Liver (tissue), 9 donors: ENCODE data around the gene ZNF410. TPM values are rescaled to one million over a fixed set of nuclear protein-coding genes. Genes with fewer than 3 reads are reported as not detected.

Experiments used
- DNase-seq: peaks from one replicate; pipeline ENCODE4 v3.0.0-alpha.2; 2017; ENCODE audit warnings: low spot score
- H3K27ac ChIP-seq, 2 donors: one replicate each; pipeline ENCODE4 v1.7.0; 2013; ENCODE audit warnings: inconsistent platforms in 2 of 2, low read length in 2 of 2, control low read depth in 1 of 2, low read depth in 1 of 2, mild to moderate bottlenecking in 1 of 2
- H3K27me3 ChIP-seq, 4 donors: one replicate each; pipeline versions ENCODE4 v1.6.1 to v1.7.0; 2013; ENCODE audit warnings: low read length in 3 of 4, inconsistent platforms in 1 of 4, mild to moderate bottlenecking in 1 of 4, moderate library complexity in 1 of 4; ENCODE audit not compliant: control insufficient read depth in 4 of 4, insufficient read depth in 4 of 4
- H3K36me3 ChIP-seq, 4 donors: one replicate each; pipeline versions ENCODE4 v1.6.1 to v1.7.0; 2013; ENCODE audit warnings: low read length in 3 of 4, mild to moderate bottlenecking in 3 of 4, low read depth in 1 of 4, moderate library complexity in 1 of 4; ENCODE audit not compliant: control insufficient read depth in 4 of 4, insufficient read depth in 3 of 4
- H3K4me1 ChIP-seq, 4 donors: one replicate each; pipeline versions ENCODE4 v1.6.1 to v1.7.0; 2013; ENCODE audit warnings: low read length in 3 of 4, mild to moderate bottlenecking in 3 of 4, moderate library complexity in 1 of 4; ENCODE audit not compliant: control insufficient read depth in 4 of 4, insufficient read depth in 4 of 4
- H3K4me3 ChIP-seq, 3 donors: one replicate each; pipeline versions ENCODE4 v1.6.1 to v1.7.0; 2013; ENCODE audit warnings: low read length in 3 of 3, control low read depth in 1 of 3, low read depth in 1 of 3, mild to moderate bottlenecking in 1 of 3
- H3K9ac ChIP-seq, 2 donors: one replicate each; pipeline ENCODE4 v1.7.0; 2013; ENCODE audit warnings: low read length in 2 of 2, mild to moderate bottlenecking in 2 of 2, moderate library complexity in 2 of 2, control low read depth in 1 of 2, low read depth in 1 of 2
- H3K9me3 ChIP-seq, 4 donors: one replicate each; pipeline versions ENCODE4 v1.6.1 to v1.7.0; 2013; ENCODE audit warnings: low read length in 3 of 4; ENCODE audit not compliant: control insufficient read depth in 4 of 4
- EGR1 ChIP-seq, 2 donors: IDR thresholded peaks; 2 replicates each; pipeline ENCODE4 v1.6.1; 2016 to 2018; ENCODE audit warnings: antibody characterized with exemption in 2 of 2, low read depth in 2 of 2
- FOXA1 ChIP-seq: IDR thresholded peaks from 2 replicates; pipeline ENCODE4 v1.6.1; 2016; ENCODE audit warnings: antibody characterized with exemption
- FOXA2 ChIP-seq: IDR thresholded peaks from 2 replicates; pipeline ENCODE4 v1.6.1; 2016; ENCODE audit warnings: antibody characterized with exemption
- GABPA ChIP-seq, 2 donors: IDR thresholded peaks in 1 of 2; conservative IDR thresholded peaks in 1 of 2; 2 replicates each; pipeline ENCODE4 v1.6.1; 2016; ENCODE audit warnings: antibody characterized with exemption in 2 of 2, mild to moderate bottlenecking in 1 of 2, moderate library complexity in 1 of 2
- HNF4A ChIP-seq, 2 donors: conservative IDR thresholded peaks; 2 replicates each; pipeline ENCODE4 v1.6.1; 2016; ENCODE audit warnings: antibody characterized with exemption in 2 of 2, mild to moderate bottlenecking in 2 of 2
- HNF4G ChIP-seq: IDR thresholded peaks from 2 replicates; pipeline ENCODE4 v1.6.1; 2016; ENCODE audit warnings: antibody characterized with exemption
- JUND ChIP-seq, 2 donors: IDR thresholded peaks; 2 replicates each; pipeline ENCODE4 v1.6.1; 2016; ENCODE audit warnings: antibody characterized with exemption in 2 of 2
- NR2F2 ChIP-seq: IDR thresholded peaks from 2 replicates; pipeline ENCODE4 v1.6.1; 2016; ENCODE audit warnings: antibody characterized with exemption
- RAD21 ChIP-seq, 2 donors: IDR thresholded peaks; 2 replicates each; pipeline ENCODE4 v1.6.1; 2016; ENCODE audit warnings: antibody characterized with exemption in 2 of 2, mild to moderate bottlenecking in 2 of 2
- RXRA ChIP-seq, 2 donors: IDR thresholded peaks; 2 replicates each; pipeline ENCODE4 v1.6.1; 2017 to 2018; ENCODE audit warnings: antibody characterized with exemption in 2 of 2, mild to moderate bottlenecking in 1 of 2
- SP1 ChIP-seq: IDR thresholded peaks from 2 replicates; pipeline ENCODE4 v1.6.1; 2018; ENCODE audit warnings: antibody characterized with exemption, mild to moderate bottlenecking
- TAF1 ChIP-seq: conservative IDR thresholded peaks from 2 replicates; pipeline ENCODE4 v1.6.1; 2016; ENCODE audit warnings: antibody characterized with exemption, mild to moderate bottlenecking
- YY1 ChIP-seq: IDR thresholded peaks from 2 replicates; pipeline ENCODE4 v1.6.1; 2016; ENCODE audit warnings: antibody characterized with exemption, mild to moderate bottlenecking
- WGBS: extraction: QIAGEN DNeasy Blood & Tissue Kit; methylation state at CpG from one replicate; pipeline ENCODE4 v1.1.7; 2013; 5-methylcytosine and 5-hydroxymethylcytosine counted together
- polyA plus RNA-seq, 2 donors: library from polyadenylated mRNA; stranded (reverse) in 1 of 2; unstranded in 1 of 2; fragments of 200-250 nt in 1 of 2; fragments of >200 nt in 1 of 2; fragmentation: Nextera tagmentation in 1 of 2; extraction: Ambion mirVana in 1 of 2; gene quantifications; one replicate each; pipeline versions ENCODE4 v1.2.1 to v1.2.3, GENCODE V29; 2013 to 2015
- total RNA-seq, 2 donors: library from RNA; depleted of rRNA; stranded (reverse); fragments of >200 nt; gene quantifications; one replicate each; pipeline ENCODE4 v1.2.3, GENCODE V29; 2014
- TF ChIP-seq, protein P1 (sequence below): fragments of 150-350 bp; IDR thresholded peaks from 2 replicates; pipeline ENCODE4 v1.5.1; 2017; ENCODE audit warnings: improper control_type of control experiment, low read depth, low read length; ENCODE audit not compliant: missing input control
- TF ChIP-seq, protein P2 (sequence below): IDR thresholded peaks from 2 replicates; pipeline ENCODE4 v1.6.1; 2016; ENCODE audit warnings: antibody characterized with exemption
- TF ChIP-seq, protein P3 (sequence below): IDR thresholded peaks from 2 replicates; pipeline ENCODE4 v1.6.1; 2016; ENCODE audit warnings: antibody characterized with exemption
- TF ChIP-seq, protein P4 (sequence below): IDR thresholded peaks from 2 replicates; pipeline ENCODE4 v1.6.1; 2016; ENCODE audit warnings: antibody characterized with exemption
- TF ChIP-seq, protein P5 (sequence below): IDR thresholded peaks from 2 replicates; pipeline ENCODE4 v1.6.1; 2016; ENCODE audit warnings: antibody characterized with exemption, mild to moderate bottlenecking
- donor health status: healthy.
- donor health status: healthy.
- donor health status: healthy.
- donor health status: healthy.
- donor health status: healthy.

ZNF410 gene
- total and polyA plus RNA-seq, 4 donors: 11.2 to 33.0 (median 21.6) TPM

DNA sequence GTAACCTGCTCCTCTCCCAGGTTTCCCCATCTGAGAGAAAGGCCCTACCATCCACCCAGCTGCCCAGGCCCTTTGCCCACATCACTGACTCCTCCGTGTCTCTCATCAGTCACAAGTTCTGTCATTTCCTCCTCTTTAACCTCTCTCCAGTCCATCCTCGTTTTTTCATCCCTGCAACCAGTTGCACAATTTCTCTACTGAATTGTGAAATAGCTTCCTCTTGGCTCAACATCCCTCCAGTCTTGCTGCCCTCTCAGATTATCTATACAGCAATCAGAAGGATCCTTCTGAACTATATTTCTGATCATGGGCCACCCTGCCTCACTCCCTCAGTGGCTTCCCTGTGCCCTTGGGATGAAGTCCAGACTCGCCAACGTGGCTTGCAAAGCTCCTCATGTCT lies 56.4 kb downstream of the ZNF410 start:
- 34% methylated on average over 4 of the region's 4 CpGs for WGBS
- Histone ChIP-seq H3K4me3 (no peak overlapping the region), H3K27ac (no peak overlapping the region), H3K36me3 (peaks cover 0 to 18% (median 8%) of the 10 kb centered on the region in 4 donors), H3K27me3 (no peaks in the 10 kb centered on the region), H3K9ac (no peak overlapping the region), H3K9me3 (no peaks in the 10 kb centered on the region), H3K4me1 (peaks cover 0 to 10% (median 3%) of the 10 kb centered on the region in 4 donors)
- no peak for DNase-seq
- no peak for TF ChIP-seq HNF4G
- no peak for TF ChIP-seq GABPA (IDR thresholded peaks at IDR 0.05 in 1 of 2, conservative IDR thresholded peaks at IDR 0.05 in 1 of 2)
- no peak for TF ChIP-seq FOXA1
- TF ChIP-seq EGR1 (IDR thresholded peaks at IDR 0.05; ENCODE audit: low read depth in 2 of 2): no peak
- no peak for TF ChIP-seq NR2F2
- TF ChIP-seq, protein P1, sequence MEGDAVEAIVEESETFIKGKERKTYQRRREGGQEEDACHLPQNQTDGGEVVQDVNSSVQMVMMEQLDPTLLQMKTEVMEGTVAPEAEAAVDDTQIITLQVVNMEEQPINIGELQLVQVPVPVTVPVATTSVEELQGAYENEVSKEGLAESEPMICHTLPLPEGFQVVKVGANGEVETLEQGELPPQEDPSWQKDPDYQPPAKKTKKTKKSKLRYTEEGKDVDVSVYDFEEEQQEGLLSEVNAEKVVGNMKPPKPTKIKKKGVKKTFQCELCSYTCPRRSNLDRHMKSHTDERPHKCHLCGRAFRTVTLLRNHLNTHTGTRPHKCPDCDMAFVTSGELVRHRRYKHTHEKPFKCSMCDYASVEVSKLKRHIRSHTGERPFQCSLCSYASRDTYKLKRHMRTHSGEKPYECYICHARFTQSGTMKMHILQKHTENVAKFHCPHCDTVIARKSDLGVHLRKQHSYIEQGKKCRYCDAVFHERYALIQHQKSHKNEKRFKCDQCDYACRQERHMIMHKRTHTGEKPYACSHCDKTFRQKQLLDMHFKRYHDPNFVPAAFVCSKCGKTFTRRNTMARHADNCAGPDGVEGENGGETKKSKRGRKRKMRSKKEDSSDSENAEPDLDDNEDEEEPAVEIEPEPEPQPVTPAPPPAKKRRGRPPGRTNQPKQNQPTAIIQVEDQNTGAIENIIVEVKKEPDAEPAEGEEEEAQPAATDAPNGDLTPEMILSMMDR: no peak
- TF ChIP-seq YY1: no peak
- TF ChIP-seq, protein P2, sequence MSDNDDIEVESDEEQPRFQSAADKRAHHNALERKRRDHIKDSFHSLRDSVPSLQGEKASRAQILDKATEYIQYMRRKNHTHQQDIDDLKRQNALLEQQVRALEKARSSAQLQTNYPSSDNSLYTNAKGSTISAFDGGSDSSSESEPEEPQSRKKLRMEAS: no peak
- TF ChIP-seq, protein P3, sequence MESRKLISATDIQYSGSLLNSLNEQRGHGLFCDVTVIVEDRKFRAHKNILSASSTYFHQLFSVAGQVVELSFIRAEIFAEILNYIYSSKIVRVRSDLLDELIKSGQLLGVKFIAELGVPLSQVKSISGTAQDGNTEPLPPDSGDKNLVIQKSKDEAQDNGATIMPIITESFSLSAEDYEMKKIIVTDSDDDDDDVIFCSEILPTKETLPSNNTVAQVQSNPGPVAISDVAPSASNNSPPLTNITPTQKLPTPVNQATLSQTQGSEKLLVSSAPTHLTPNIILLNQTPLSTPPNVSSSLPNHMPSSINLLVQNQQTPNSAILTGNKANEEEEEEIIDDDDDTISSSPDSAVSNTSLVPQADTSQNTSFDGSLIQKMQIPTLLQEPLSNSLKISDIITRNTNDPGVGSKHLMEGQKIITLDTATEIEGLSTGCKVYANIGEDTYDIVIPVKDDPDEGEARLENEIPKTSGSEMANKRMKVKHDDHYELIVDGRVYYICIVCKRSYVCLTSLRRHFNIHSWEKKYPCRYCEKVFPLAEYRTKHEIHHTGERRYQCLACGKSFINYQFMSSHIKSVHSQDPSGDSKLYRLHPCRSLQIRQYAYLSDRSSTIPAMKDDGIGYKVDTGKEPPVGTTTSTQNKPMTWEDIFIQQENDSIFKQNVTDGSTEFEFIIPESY: no peak
- TF ChIP-seq RXRA (IDR thresholded peaks at IDR 0.05): peak in 1 of 2 donors; percentile 23
- TF ChIP-seq JUND (IDR thresholded peaks at IDR 0.05): no peak
- TF ChIP-seq HNF4A (conservative IDR thresholded peaks at IDR 0.05): peak in 1 of 2 donors; percentile 37
- TF ChIP-seq, protein P4, sequence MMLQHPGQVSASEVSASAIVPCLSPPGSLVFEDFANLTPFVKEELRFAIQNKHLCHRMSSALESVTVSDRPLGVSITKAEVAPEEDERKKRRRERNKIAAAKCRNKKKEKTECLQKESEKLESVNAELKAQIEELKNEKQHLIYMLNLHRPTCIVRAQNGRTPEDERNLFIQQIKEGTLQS: no peak
- no peak for TF ChIP-seq TAF1
- no peak for TF ChIP-seq FOXA2
- TF ChIP-seq SP1: no peak
- TF ChIP-seq, protein P5, sequence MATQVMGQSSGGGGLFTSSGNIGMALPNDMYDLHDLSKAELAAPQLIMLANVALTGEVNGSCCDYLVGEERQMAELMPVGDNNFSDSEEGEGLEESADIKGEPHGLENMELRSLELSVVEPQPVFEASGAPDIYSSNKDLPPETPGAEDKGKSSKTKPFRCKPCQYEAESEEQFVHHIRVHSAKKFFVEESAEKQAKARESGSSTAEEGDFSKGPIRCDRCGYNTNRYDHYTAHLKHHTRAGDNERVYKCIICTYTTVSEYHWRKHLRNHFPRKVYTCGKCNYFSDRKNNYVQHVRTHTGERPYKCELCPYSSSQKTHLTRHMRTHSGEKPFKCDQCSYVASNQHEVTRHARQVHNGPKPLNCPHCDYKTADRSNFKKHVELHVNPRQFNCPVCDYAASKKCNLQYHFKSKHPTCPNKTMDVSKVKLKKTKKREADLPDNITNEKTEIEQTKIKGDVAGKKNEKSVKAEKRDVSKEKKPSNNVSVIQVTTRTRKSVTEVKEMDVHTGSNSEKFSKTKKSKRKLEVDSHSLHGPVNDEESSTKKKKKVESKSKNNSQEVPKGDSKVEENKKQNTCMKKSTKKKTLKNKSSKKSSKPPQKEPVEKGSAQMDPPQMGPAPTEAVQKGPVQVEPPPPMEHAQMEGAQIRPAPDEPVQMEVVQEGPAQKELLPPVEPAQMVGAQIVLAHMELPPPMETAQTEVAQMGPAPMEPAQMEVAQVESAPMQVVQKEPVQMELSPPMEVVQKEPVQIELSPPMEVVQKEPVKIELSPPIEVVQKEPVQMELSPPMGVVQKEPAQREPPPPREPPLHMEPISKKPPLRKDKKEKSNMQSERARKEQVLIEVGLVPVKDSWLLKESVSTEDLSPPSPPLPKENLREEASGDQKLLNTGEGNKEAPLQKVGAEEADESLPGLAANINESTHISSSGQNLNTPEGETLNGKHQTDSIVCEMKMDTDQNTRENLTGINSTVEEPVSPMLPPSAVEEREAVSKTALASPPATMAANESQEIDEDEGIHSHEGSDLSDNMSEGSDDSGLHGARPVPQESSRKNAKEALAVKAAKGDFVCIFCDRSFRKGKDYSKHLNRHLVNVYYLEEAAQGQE: no peak
- TF ChIP-seq RAD21 (IDR thresholded peaks at IDR 0.05): peak in 1 of 2 donors; percentile 8
